Measurements from ENCODE around the gene CBLN2. TPM values are rescaled to one million over a fixed set of nuclear protein-coding genes. Genes with fewer than 3 reads are reported as not detected.
A peak's percentile ranks its signal among the peaks of the same experiment; 100 is the strongest.

Gene CBLN2
- not detected for total RNA-seq

DNA sequence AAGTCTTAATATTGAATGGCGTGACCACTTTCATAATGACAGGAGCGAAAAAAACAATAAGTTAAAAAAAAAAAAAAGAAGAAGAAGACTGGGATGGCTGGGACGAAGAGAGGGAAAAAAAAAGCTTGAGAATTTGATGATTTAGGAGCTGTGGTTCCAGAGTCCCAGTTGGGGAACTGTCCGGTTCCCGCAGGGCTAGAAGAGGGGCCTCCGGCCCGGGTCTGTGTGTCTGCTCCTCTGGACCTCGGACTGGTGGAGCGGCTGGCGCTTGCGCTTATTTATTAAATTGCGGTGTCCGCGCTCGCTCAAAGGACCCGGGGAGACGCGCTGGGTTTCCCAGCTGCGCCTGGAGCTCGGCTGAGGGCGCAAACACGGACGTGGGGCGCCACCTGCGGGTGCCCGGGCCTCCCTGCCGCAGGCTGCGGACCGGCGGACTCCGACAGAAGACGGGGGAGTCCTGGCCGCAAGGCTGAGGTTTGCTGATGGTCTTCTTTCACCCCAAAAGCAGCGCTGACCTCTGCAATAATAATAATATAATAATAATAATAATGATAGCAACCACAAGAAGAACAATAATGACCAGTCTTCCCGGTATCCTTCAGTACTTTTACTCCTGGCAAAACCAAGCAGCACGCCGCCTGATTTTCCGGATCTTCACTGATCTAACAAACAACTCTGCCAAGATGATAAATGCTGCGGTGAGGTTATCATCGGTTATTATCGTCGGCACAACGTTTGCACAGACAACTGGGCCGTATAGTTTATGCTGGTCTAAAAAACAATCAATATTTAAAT, at the start of gene CBLN2:
Gene CBLN2 (minus strand): TSS at position 251 of the 795 bp plus-strand sequence. CDS start 2,182 bp downstream, outside the sequence.
- Histone ChIP-seq H3K36me3 (no peaks in the 10 kb centered on the region), H3K4me3 (peak within 1 kb of the TSS in 2 of 4 donors; percentile 3 to 38), H3K27me3 (peaks cover 0 to 64% (median under 1%) of the 10 kb centered on the region in 4 donors), H3K9me3 (no peaks in the 10 kb centered on the region), H3K27ac (no peak within 1 kb of the TSS), H3K4me1 (peaks cover 0 to 25% (median 0%) of the 10 kb centered on the region in 3 donors)
- TF ChIP-seq, protein P1, sequence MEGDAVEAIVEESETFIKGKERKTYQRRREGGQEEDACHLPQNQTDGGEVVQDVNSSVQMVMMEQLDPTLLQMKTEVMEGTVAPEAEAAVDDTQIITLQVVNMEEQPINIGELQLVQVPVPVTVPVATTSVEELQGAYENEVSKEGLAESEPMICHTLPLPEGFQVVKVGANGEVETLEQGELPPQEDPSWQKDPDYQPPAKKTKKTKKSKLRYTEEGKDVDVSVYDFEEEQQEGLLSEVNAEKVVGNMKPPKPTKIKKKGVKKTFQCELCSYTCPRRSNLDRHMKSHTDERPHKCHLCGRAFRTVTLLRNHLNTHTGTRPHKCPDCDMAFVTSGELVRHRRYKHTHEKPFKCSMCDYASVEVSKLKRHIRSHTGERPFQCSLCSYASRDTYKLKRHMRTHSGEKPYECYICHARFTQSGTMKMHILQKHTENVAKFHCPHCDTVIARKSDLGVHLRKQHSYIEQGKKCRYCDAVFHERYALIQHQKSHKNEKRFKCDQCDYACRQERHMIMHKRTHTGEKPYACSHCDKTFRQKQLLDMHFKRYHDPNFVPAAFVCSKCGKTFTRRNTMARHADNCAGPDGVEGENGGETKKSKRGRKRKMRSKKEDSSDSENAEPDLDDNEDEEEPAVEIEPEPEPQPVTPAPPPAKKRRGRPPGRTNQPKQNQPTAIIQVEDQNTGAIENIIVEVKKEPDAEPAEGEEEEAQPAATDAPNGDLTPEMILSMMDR (IDR thresholded peaks at IDR 0.05): peak in 4 of 6 experiments; percentile 32 to 46 (median 38)
- TF ChIP-seq POLR2A (IDR thresholded peaks at IDR 0.05): no peak
- intact Hi-C loops (cut with DNase I): no loop called here
- no peak for DNase-seq
- 6% methylated on average over 22 to 26 of the region's 44 CpGs for WGBS, 2 donors

DNA sequence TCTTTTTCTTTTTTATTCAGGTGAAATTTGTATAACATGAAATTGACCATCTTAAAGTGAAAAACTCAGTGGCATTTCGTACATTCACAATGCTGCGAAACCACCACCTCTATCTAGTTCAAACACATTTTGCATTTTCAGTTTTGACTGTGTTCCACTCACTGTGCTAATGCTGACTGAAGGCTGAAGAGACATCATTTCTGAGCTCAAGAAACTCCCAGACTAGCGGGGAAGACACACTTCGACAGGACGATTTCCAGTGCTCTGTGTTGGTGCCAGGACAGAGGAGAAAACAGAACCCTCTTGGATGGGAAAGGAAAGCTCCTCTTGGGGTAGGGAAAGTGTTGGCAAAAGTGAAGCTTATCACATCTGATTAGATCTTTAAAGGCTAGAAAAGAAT, 44.2 kb upstream of the CBLN2 start:
- H3K4me1 ChIP-seq: no peaks in the 10 kb centered on the region
- H3K36me3 ChIP-seq: no peaks in the 10 kb centered on the region
- H3K4me3 ChIP-seq: no peak overlapping the region
- H3K27me3 ChIP-seq: no peaks in the 10 kb centered on the region
- no peak for DNase-seq
- H3K9me3 ChIP-seq: peaks cover 0 to 3% (median 2%) of the 10 kb centered on the region in 3 donors
- H3K27ac ChIP-seq: no peak overlapping the region
- intact Hi-C loops (cut with DNase I): no loop called here
- no peak for TF ChIP-seq POLR2A (IDR thresholded peaks at IDR 0.05)
- TF ChIP-seq, protein P1 (IDR thresholded peaks at IDR 0.05): no peak
- 71 to 77% methylated on average over 5 of the region's 5 CpGs for WGBS, 2 donors

DNA sequence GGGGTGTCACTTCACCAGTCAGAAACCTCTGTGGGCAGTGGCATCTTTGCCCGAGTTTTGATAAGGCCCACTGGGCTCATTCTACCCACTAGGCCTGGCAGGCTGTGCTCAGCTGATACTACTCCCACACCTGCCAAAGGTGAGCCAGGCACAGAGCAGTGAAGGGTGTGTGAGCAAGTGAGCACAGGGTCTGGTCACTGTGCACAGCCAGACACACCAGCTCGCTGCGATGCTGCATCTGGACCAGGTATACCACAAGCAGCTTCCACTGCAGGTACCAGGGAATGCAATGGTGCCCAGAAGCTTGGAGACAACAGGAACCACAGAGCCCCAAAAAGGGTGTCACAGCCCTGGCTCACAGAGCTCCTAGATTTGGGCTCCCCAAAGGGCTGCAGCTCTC, 40.6 kb upstream of the CBLN2 start:
- Histone ChIP-seq H3K36me3 (no peaks in the 10 kb centered on the region), H3K4me3 (no peak overlapping the region), H3K4me1 (no peaks in the 10 kb centered on the region), H3K9me3 (peaks cover 0 to 3% (median 2%) of the 10 kb centered on the region in 3 donors), H3K27me3 (no peaks in the 10 kb centered on the region), H3K27ac (no peak overlapping the region)
- 71 to 78% methylated on average over 3 of the region's 3 CpGs for WGBS, 2 donors
- TF ChIP-seq POLR2A (IDR thresholded peaks at IDR 0.05): no peak
- TF ChIP-seq, protein P1 (IDR thresholded peaks at IDR 0.05): no peak
- DNase-seq: no peak
- intact Hi-C loops (cut with DNase I): no loop called here

DNA sequence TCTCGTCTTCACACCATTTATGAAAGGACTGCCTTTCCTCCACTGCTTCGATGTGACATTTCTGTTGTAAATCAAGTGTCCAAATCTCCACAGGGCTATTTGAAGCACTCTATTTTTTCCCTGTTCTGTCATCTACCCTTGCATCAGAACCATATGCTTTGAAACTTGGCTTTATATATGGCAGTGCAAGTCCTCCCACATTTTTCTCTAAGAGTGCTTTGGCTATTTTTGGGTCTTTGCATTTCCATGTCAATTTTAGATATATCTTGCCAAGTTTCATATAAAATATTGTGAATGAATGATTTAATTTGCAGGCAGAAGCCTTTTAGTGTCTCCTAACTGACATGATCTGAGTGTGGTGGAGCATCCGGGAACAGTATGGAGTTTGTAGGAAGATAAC, 37.8 kb upstream of the CBLN2 start:
- H3K27me3 ChIP-seq: no peaks in the 10 kb centered on the region
- no peak for DNase-seq
- WGBS, 2 donors: 80 to 86% methylated on average over 3 of the region's 3 CpGs
- intact Hi-C loops (cut with DNase I): no loop called here
- no peaks in the 10 kb centered on the region for H3K4me1 ChIP-seq
- no peaks in the 10 kb centered on the region for H3K36me3 ChIP-seq
- H3K4me3 ChIP-seq: no peak overlapping the region
- TF ChIP-seq, protein P1 (IDR thresholded peaks at IDR 0.05): no peak
- TF ChIP-seq POLR2A (IDR thresholded peaks at IDR 0.05): no peak
- H3K9me3 ChIP-seq: peaks cover 0 to 3% (median 2%) of the 10 kb centered on the region in 3 donors
- no peak overlapping the region for H3K27ac ChIP-seq

DNA sequence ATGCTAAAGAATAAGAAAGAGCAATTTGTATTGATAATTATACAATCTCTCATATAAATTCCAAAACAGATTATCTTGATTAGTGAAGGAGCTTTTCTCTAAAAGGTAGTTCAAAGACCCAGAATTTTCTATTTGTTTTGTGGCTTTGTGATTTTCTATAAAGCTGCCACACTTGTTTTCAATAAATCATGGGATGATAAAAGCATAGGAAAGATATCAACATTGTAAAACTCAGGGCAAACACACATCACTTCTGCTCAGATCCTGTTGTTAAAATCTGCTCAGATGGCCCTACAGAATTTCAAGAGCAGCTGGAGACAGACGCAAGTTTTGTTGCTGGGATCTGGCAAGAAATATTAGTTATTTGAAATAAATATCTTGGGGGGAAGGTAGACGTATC, 28.8 kb upstream of the CBLN2 start:
- TF ChIP-seq, protein P1 (IDR thresholded peaks at IDR 0.05): no peak
- no peak for TF ChIP-seq POLR2A (IDR thresholded peaks at IDR 0.05)
- Histone ChIP-seq H3K36me3 (no peaks in the 10 kb centered on the region), H3K4me3 (no peak overlapping the region), H3K27me3 (no peaks in the 10 kb centered on the region), H3K4me1 (no peaks in the 10 kb centered on the region), H3K9me3 (no peaks in the 10 kb centered on the region), H3K27ac (no peak overlapping the region)
- intact Hi-C loops (cut with DNase I): no loop called here
- WGBS, 2 donors: 34 to 55% methylated on average over 2 of the region's 2 CpGs
- DNase-seq: no peak
